ENCODE data around the gene PRTFDC1.

DNA sequence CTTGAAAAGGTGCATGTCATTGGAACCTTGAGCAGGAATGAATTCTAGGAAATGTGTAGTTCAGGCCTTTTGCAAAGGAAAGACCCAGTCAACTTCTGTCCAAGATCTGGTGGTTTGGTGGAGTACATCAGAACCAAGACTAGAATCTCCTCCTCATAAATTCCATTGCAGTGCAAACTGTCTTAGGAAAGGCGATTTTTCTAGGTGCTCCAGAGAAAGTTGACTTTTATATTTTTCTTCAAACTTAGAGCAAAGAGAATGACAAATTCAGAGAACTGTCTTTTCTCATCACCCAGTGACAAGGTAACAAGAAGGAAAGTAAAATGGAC lies 50.0 kb downstream of the PRTFDC1 start:
- TF ChIP-seq POLR2A (IDR thresholded peaks at IDR 0.05; ENCODE audit: low read depth, low read length) (no peak), POLR2AphosphoS5 (IDR thresholded peaks at IDR 0.05; ENCODE audit: low read depth, low read length) (no peak)

All from GM12892 (cell line).